ENCODE measurements around the gene ERICH2. TPM values are rescaled to one million over a fixed set of nuclear protein-coding genes. Genes with fewer than 3 reads are reported as not detected.

ERICH2 gene
- total RNA-seq, 1 donor from 2014 or later = not detected

- intact Hi-C loops (cut with DNase I) = no loop called here
- Histone ChIP-seq H3K27me3 (no peaks in the 10 kb centered on the region), H3K4me1 (no peaks in the 10 kb centered on the region), H3K9me3 (no peaks in the 10 kb centered on the region), H3K27ac (no peak overlapping the region), H3K4me3 (no peak overlapping the region), H3K36me3 (no peaks in the 10 kb centered on the region)
- no peak for DNase-seq (ENCODE audit: low spot score in 2 of 2)
- TF ChIP-seq CTCF (IDR thresholded peaks at IDR 0.05) = no peak
These were observed 3.5 kb upstream of the ERICH2 start for GRCh38 chr2:170766693-170767092.

GRCh38 chr2:170770606-170771420 is 635 bp downstream of the ERICH2 start:
- intact Hi-C loops (cut with DNase I) = loop anchor here (2.0 to 5.0 kb wide), 4 partner anchors 46 to 216 kb away; partner anchors contain the start of genes GAD1, GORASP2 and SP5
- H3K4me3 ChIP-seq = peak overlapping the region; percentile 71 to 75
- H3K4me1 ChIP-seq = no peaks in the 10 kb centered on the region
- H3K27me3 ChIP-seq = no peaks in the 10 kb centered on the region
- H3K36me3 ChIP-seq = no peaks in the 10 kb centered on the region
- no peak for TF ChIP-seq CTCF (IDR thresholded peaks at IDR 0.05)
- DNase-seq (ENCODE audit: low spot score in 2 of 2) = peak in 1 of 2 donors; percentile 83
- peak overlapping the region; percentile 68 to 80 for H3K27ac ChIP-seq
- no peaks in the 10 kb centered on the region for H3K9me3 ChIP-seq

- H3K36me3 ChIP-seq = no peaks in the 10 kb centered on the region
- no peaks in the 10 kb centered on the region for H3K9me3 ChIP-seq
- H3K4me3 ChIP-seq = peak overlapping the region; percentile 71 to 75
- DNase-seq (ENCODE audit: low spot score in 2 of 2) = no peak
- H3K27me3 ChIP-seq = no peaks in the 10 kb centered on the region
- TF ChIP-seq CTCF (IDR thresholded peaks at IDR 0.05) = no peak
- H3K4me1 ChIP-seq = no peaks in the 10 kb centered on the region
- peak overlapping the region; percentile 68 to 80 for H3K27ac ChIP-seq
- intact Hi-C loops (cut with DNase I) = loop anchor here (2.0 to 5.0 kb wide), 4 partner anchors 45 to 217 kb away; partner anchors contain the start of genes GAD1, GORASP2 and SP5
These were observed 1.3 kb downstream of the ERICH2 start for GRCh38 chr2:170771421-170771937.

GRCh38 chr2:170772295-170772694 is 2.1 kb downstream of the ERICH2 start:
- Histone ChIP-seq H3K36me3 (no peaks in the 10 kb centered on the region), H3K9me3 (no peaks in the 10 kb centered on the region), H3K27ac (no peak overlapping the region), H3K4me1 (no peaks in the 10 kb centered on the region), H3K4me3 (no peak overlapping the region), H3K27me3 (no peaks in the 10 kb centered on the region)
- intact Hi-C loops (cut with DNase I) = loop anchor here (5.0 kb wide), 1 partner anchor 55 kb away; the partner anchor contains the start of gene SP5
- no peak for DNase-seq (ENCODE audit: low spot score in 2 of 2)
- TF ChIP-seq CTCF (IDR thresholded peaks at IDR 0.05) = no peak

- TF ChIP-seq CTCF (IDR thresholded peaks at IDR 0.05) = no peak
- H3K9me3 ChIP-seq = no peaks in the 10 kb centered on the region
- DNase-seq (ENCODE audit: low spot score in 2 of 2) = no peak
- intact Hi-C loops (cut with DNase I) = loop anchor here (5.0 kb wide), 1 partner anchor 57 kb away; the partner anchor contains the start of gene SP5
- H3K4me1 ChIP-seq = no peaks in the 10 kb centered on the region
- H3K4me3 ChIP-seq = no peak overlapping the region
- H3K27me3 ChIP-seq = no peaks in the 10 kb centered on the region
- H3K27ac ChIP-seq = no peak overlapping the region
- no peaks in the 10 kb centered on the region for H3K36me3 ChIP-seq
These were observed 3.9 kb downstream of the ERICH2 start for GRCh38 chr2:170774074-170774473.

Data from ascending aorta (tissue), 2 donors.